SK-N-SH (cell line): ENCODE results near the gene CEP126.

ENCODE experiments used
- ELF1 ChIP-seq: IDR thresholded peaks from 2 replicates; pipeline ENCODE4 v1.4.0; 2012
- MAX ChIP-seq: IDR thresholded peaks from 2 replicates; pipeline ENCODE4 v1.4.0; 2012; ENCODE audit warnings: low read depth
- NRF1 ChIP-seq: IDR thresholded peaks from 2 replicates; pipeline ENCODE4 v1.6.1; 2012; ENCODE audit warnings: low read depth, mild to moderate bottlenecking, low read length
- TCF12 ChIP-seq: IDR thresholded peaks from 2 replicates; pipeline ENCODE4 v1.4.0; 2012
- TEAD4 ChIP-seq: IDR thresholded peaks from 2 replicates; pipeline ENCODE4 v1.4.0; 2012; ENCODE audit warnings: mild to moderate bottlenecking, borderline replicate concordance; ENCODE audit not compliant: insufficient read depth

- TF ChIP-seq ELF1 (no peak), NRF1 (no peak), TCF12 (no peak), TEAD4 (no peak), MAX (no peak)
Observed at GRCh38 chr11:101929294-101929915, 14.6 kb downstream of the CEP126 start.
